K562 (cell line): Measurements from ENCODE around the gene BAIAP3. TPM values are rescaled to one million over a fixed set of nuclear protein-coding genes. Genes with fewer than 3 reads are reported as not detected.
A peak's percentile ranks its signal among the peaks of the same experiment; 100 is the strongest.

Experiments used
- DDX20 ChIP-seq: fragments of 450-650 bp; IDR thresholded peaks from 2 replicates; pipeline ENCODE4 v1.6.1; 2016; ENCODE audit warnings: missing genetic modification characterization, low read depth, mild to moderate bottlenecking, missing compliant biosample characterization, moderate library complexity
- DMBX1 ChIP-seq: fragments of 250-450 bp; sonication (Bioruptor Pico); IDR thresholded peaks from 2 replicates; pipeline ENCODE4 v1.8.0; 2022; ENCODE audit warnings: inconsistent platforms, mild to moderate bottlenecking, moderate library complexity, borderline replicate concordance
- KDM4B ChIP-seq, 2 experiments: fragments of 450-650 bp in 1 of 2; sonication (generic) in 1 of 2; IDR thresholded peaks; 2 replicates each; pipeline ENCODE4 v1.6.1; 2016 to 2017; ENCODE audit warnings: borderline replicate concordance in 2 of 2, antibody characterized with exemption in 1 of 2, low read depth in 1 of 2, mild to moderate bottlenecking in 1 of 2
- NRF1 ChIP-seq, 2 experiments: fragments of 450-650 bp; IDR thresholded peaks in 1 of 2; conservative IDR thresholded peaks in 1 of 2; 2 replicates each; pipeline ENCODE4 v1.6.1; 2014; ENCODE audit warnings: mild to moderate bottlenecking in 2 of 2
- POLR2A ChIP-seq: fragments of 450-650 bp; conservative IDR thresholded peaks from 2 replicates; pipeline ENCODE4 v1.6.1; 2016
- PTRF ChIP-seq: fragments of 450-650 bp; IDR thresholded peaks from 2 replicates; pipeline ENCODE4 v1.6.1; 2016; ENCODE audit warnings: mild to moderate bottlenecking, missing genetic modification characterization, missing compliant biosample characterization
- RUNX1 ChIP-seq: sonication (generic); IDR thresholded peaks from 2 replicates; pipeline ENCODE4 v1.6.1; 2016; ENCODE audit warnings: antibody characterized with exemption, low read depth
- SLC30A9 ChIP-seq: fragments of 250-450 bp; sonication (Bioruptor Pico); IDR thresholded peaks from 2 replicates; pipeline ENCODE4 v1.8.0; 2022; ENCODE audit warnings: mild to moderate bottlenecking, moderate library complexity
- SP2 ChIP-seq: IDR thresholded peaks from 2 replicates; pipeline ENCODE4 v1.6.1; 2011; ENCODE audit warnings: mild to moderate bottlenecking, low read depth, low read length, moderate library complexity; ENCODE audit not compliant: poor library complexity, severe bottlenecking; ENCODE audit errors: extremely low read depth
- SREBF1 ChIP-seq: fragments of 150-350 bp; IDR thresholded peaks from 2 replicates; pipeline ENCODE4 v1.6.1; 2014; ENCODE audit warnings: antibody characterized with exemption, low read depth, low read length, borderline replicate concordance
- TCF7 ChIP-seq: sonication (generic); IDR thresholded peaks from 2 replicates; pipeline ENCODE4 v1.6.1; 2016; ENCODE audit warnings: antibody characterized with exemption, borderline replicate concordance
- ZBTB7A ChIP-seq: IDR thresholded peaks from 2 replicates; pipeline ENCODE4 v1.6.1; 2011; ENCODE audit warnings: low read depth, mild to moderate bottlenecking, low read length, moderate library complexity, borderline replicate concordance; ENCODE audit not compliant: control insufficient read depth
- ZBTB8A ChIP-seq: fragments of 450-650 bp; IDR thresholded peaks from 2 replicates; pipeline ENCODE4 v1.6.1; 2018; ENCODE audit warnings: mild to moderate bottlenecking, moderate library complexity; ENCODE audit not compliant: partially characterized antibody
- ZC3H4 ChIP-seq: sonication (generic); formaldehyde crosslinking; IDR thresholded peaks from 2 replicates; pipeline ENCODE4 v1.9.0; 2021; ENCODE audit warnings: missing genetic modification reagents, borderline replicate concordance
- ZNF507 ChIP-seq: conservative IDR thresholded peaks from 2 replicates; pipeline ENCODE4 v1.6.1; 2017; ENCODE audit warnings: missing genetic modification characterization, missing compliant biosample characterization
- polyA plus RNA-seq, 8 experiments: library from polyadenylated mRNA; depleted of rRNA in 4 of 8; stranded (reverse) in 5 of 8; unstranded in 3 of 8; fragments of >200 nt; fragmentation: Nextera tagmentation in 2 of 8; fragmentation: Illumina TruSeq in 1 of 8; extraction: Ambion mirVana in 2 of 8; extraction: Trizol in 1 of 8; gene quantifications; 2 replicates each; pipeline versions ENCODE4 v1.2.1 to v1.2.3, GENCODE V29; 2011 to 2014; ENCODE audit warnings: inconsistent platforms in 1 of 8, missing spikeins in 1 of 8
- total RNA-seq, 7 experiments: library from RNA; depleted of rRNA in 6 of 7; stranded (reverse); fragments of >200 nt in 6 of 7; fragmentation: Illumina TruSeq in 2 of 7; extraction: Trizol in 2 of 7; gene quantifications; 2 replicates each; pipeline versions ENCODE4 v1.2.1 to v1.2.3, GENCODE V29; 2011 to 2021; ENCODE audit warnings: low replicate concordance in 1 of 7
- TF ChIP-seq, protein P1 (sequence below): fragments of 450-650 bp; formaldehyde crosslinking; IDR thresholded peaks from 2 replicates; pipeline ENCODE4 v1.4.0; 2020; ENCODE audit warnings: mild to moderate bottlenecking, mixed read lengths
- TF ChIP-seq, protein P2 (sequence below): fragments of 250-450 bp; sonication (Bioruptor Pico); IDR thresholded peaks from 2 replicates; pipeline ENCODE4 v1.4.0; 2020; ENCODE audit warnings: mild to moderate bottlenecking
- TF ChIP-seq, protein P3 (sequence below): sonication (generic); formaldehyde crosslinking; IDR thresholded peaks from 2 replicates; pipeline ENCODE4 v1.9.0; 2022; ENCODE audit warnings: mild to moderate bottlenecking, missing genetic modification reagents
- TF ChIP-seq, protein P4 (sequence below): sonication (generic); formaldehyde crosslinking; IDR thresholded peaks from 2 replicates; pipeline ENCODE4 v1.8.0; 2022; ENCODE audit warnings: mild to moderate bottlenecking, missing genetic modification reagents

The BAIAP3 gene
- total and polyA plus RNA-seq, 9 of the 15 experiments (the other 6 are each of a cell fraction or from before 2014, with no cell fraction given) = 0.03 to 4.5 (median 0.57) TPM; not detected in 1

DNA sequence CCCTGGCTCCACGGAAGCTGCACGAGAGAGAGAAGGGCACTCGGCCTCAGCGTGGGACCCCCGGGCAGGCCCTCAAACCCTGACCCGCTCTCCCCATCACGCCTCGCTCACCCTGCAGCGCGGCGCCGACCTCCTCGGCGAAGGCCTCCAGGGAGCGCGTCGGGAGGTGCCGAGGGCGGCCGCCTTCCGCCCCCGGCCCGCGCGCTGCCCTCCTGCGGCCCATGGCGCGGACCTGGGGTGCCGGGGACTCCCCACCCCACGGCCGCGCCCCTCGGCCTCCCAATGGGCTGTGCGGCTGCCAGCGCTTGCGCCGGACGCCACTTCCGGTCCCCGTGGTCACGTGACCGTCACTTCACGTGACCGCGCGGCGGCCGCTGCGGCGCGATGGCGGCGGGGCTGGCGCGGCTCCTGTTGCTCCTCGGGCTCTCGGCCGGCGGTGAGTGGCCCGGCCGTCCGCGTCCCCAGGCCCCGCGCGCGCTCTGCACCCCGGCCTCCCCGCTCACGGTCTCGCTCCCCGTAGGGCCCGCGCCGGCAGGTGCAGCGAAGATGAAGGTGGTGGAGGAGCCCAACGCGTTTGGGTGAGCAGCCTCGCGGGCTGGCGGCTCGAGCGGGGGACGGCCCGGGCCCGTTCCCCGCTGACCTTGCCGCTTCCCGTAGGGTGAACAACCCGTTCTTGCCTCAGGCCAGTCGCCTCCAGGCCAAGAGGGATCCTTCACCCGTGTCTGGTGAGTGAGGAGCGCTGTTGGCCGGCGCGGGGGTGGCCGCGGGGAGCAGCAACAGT, 18.3 kb downstream of the BAIAP3 start, which contains the start of the genes GNPTG and TSR3 (continued):
- TF ChIP-seq KDM4B (IDR thresholded peaks at IDR 0.05; ENCODE audit: borderline replicate concordance in 2 of 2, low read depth in 1 of 2) (peak in 1 of 2 experiments; percentile 93; a peak in 2 of 4 replicates), SLC30A9 (no peak), SREBF1 (peak; percentile 54; the same call in 1 of the 2 replicates), POLR2A (peak; percentile 29; the same call in 1 of the 2 replicates), RUNX1 (no peak), DDX20 (tag) (no peak), ZNF507 (tag) (no peak), SP2 (peak; percentile 52), DMBX1 (CRISPR knock-in tag) (no peak), ZBTB8A (no peak), TCF7 (no peak), ZBTB7A (peak; percentile 68; the same call in 1 of the 2 replicates), ZC3H4 (peak; percentile 39; the same call in 1 of the 2 replicates), PTRF (tag) (no peak), NRF1 (conservative IDR thresholded peaks at IDR 0.05 in 1 of 2, IDR thresholded peaks at IDR 0.05 in 1 of 2) (peak in 1 of 2 experiments; percentile 89; a peak in 2 of 4 replicates)
- TF ChIP-seq, protein P1, sequence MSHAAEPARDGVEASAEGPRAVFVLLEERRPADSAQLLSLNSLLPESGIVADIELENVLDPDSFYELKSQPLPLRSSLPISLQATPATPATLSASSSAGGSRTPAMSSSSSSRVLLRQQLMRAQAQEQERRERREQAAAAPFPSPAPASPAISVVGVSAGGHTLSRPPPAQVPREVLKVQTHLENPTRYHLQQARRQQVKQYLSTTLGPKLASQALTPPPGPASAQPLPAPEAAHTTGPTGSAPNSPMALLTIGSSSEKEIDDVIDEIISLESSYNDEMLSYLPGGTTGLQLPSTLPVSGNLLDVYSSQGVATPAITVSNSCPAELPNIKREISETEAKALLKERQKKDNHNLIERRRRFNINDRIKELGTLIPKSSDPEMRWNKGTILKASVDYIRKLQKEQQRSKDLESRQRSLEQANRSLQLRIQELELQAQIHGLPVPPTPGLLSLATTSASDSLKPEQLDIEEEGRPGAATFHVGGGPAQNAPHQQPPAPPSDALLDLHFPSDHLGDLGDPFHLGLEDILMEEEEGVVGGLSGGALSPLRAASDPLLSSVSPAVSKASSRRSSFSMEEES = peak; percentile 100
- TF ChIP-seq, protein P2, sequence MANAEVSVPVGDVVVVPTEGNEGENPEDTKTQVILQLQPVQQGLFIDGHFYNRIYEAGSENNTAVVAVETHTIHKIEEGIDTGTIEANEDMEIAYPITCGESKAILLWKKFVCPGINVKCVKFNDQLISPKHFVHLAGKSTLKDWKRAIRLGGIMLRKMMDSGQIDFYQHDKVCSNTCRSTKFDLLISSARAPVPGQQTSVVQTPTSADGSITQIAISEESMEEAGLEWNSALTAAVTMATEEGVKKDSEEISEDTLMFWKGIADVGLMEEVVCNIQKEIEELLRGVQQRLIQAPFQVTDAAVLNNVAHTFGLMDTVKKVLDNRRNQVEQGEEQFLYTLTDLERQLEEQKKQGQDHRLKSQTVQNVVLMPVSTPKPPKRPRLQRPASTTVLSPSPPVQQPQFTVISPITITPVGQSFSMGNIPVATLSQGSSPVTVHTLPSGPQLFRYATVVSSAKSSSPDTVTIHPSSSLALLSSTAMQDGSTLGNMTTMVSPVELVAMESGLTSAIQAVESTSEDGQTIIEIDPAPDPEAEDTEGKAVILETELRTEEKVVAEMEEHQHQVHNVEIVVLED (CRISPR knock-in tag) = peak; percentile 87
- TF ChIP-seq, protein P3, sequence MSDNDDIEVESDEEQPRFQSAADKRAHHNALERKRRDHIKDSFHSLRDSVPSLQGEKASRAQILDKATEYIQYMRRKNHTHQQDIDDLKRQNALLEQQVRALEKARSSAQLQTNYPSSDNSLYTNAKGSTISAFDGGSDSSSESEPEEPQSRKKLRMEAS (CRISPR knock-in tag) = peak; percentile 50
- TF ChIP-seq, protein P4, sequence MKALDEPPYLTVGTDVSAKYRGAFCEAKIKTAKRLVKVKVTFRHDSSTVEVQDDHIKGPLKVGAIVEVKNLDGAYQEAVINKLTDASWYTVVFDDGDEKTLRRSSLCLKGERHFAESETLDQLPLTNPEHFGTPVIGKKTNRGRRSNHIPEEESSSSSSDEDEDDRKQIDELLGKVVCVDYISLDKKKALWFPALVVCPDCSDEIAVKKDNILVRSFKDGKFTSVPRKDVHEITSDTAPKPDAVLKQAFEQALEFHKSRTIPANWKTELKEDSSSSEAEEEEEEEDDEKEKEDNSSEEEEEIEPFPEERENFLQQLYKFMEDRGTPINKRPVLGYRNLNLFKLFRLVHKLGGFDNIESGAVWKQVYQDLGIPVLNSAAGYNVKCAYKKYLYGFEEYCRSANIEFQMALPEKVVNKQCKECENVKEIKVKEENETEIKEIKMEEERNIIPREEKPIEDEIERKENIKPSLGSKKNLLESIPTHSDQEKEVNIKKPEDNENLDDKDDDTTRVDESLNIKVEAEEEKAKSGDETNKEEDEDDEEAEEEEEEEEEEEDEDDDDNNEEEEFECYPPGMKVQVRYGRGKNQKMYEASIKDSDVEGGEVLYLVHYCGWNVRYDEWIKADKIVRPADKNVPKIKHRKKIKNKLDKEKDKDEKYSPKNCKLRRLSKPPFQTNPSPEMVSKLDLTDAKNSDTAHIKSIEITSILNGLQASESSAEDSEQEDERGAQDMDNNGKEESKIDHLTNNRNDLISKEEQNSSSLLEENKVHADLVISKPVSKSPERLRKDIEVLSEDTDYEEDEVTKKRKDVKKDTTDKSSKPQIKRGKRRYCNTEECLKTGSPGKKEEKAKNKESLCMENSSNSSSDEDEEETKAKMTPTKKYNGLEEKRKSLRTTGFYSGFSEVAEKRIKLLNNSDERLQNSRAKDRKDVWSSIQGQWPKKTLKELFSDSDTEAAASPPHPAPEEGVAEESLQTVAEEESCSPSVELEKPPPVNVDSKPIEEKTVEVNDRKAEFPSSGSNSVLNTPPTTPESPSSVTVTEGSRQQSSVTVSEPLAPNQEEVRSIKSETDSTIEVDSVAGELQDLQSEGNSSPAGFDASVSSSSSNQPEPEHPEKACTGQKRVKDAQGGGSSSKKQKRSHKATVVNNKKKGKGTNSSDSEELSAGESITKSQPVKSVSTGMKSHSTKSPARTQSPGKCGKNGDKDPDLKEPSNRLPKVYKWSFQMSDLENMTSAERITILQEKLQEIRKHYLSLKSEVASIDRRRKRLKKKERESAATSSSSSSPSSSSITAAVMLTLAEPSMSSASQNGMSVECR = peak; percentile 100
